HG03439 (cell line): ENCODE measurements around the gene CKM.
"Not testable (repeated sequence)": the region's sequence is repeated elsewhere in the genome, so short reads cannot be mapped to it uniquely, and the experiment has no call there.

Experiments used
- ATAC-seq: cut with Tn5 transposase; IDR thresholded peaks from one replicate; pipeline ENCODE4 v1.9.1; 2021; ENCODE audit warnings: mild to moderate bottlenecking, moderate library complexity; ENCODE audit not compliant: unreplicated experiment

The CKM gene

GRCh38 chr19:45349430-45349941 is 26.8 kb upstream of the CKM start:
- no peak for ATAC-seq

GRCh38 chr19:45349126-45349415 is 26.4 kb upstream of the CKM start:
- no peak for ATAC-seq

- ATAC-seq: no peak
Measured at GRCh38 chr19:45348367-45349125, 25.9 kb upstream of the CKM start.

GRCh38 chr19:45347570-45348366 is 25.1 kb upstream of the CKM start:
- no peak for ATAC-seq

- ATAC-seq: no peak
Measured at GRCh38 chr19:45346449-45346848, 23.8 kb upstream of the CKM start.

GRCh38 chr19:45345506-45345860 is 22.8 kb upstream of the CKM start:
- no peak for ATAC-seq

- ATAC-seq: no peak
Measured at GRCh38 chr19:45344621-45345505, 22.2 kb upstream of the CKM start.

GRCh38 chr19:45342911-45343310 is 20.2 kb upstream of the CKM start:
- ATAC-seq: no peak

GRCh38 chr19:45340899-45341453 is 18.3 kb upstream of the CKM start:
- ATAC-seq: no peak

GRCh38 chr19:45340232-45340898 is 17.7 kb upstream of the CKM start, which contains the start of gene KLC3:
TSS of gene KLC3 (plus strand) at chr19:45340750. CDS start at chr19:45345542, 4,792 bp downstream.
- no peak for ATAC-seq

- no peak for ATAC-seq
Measured at GRCh38 chr19:45339629-45340028, 17.0 kb upstream of the CKM start.

- ATAC-seq: no peak
Measured at GRCh38 chr19:45336696-45337251, 14.1 kb upstream of the CKM start.

GRCh38 chr19:45334881-45335280 is 12.2 kb upstream of the CKM start:
- ATAC-seq: not testable (repeated sequence)

- no peak for ATAC-seq
Measured at GRCh38 chr19:45333609-45334303, 11.1 kb upstream of the CKM start.

- ATAC-seq: no peak
Measured at GRCh38 chr19:45331411-45331810, 8.7 kb upstream of the CKM start.

- ATAC-seq: no peak
Measured at GRCh38 chr19:45327404-45328143, 4.9 kb upstream of the CKM start.

- no peak for ATAC-seq
Measured at GRCh38 chr19:45324349-45324907, 1.8 kb upstream of the CKM start.

- ATAC-seq: no peak
Measured at GRCh38 chr19:45323671-45324081, 1.0 kb upstream of the CKM start.
